Activated CD4-positive, alpha-beta T cell treated with anti-CD3 and anti-CD28 coated beads for 48 hours (primary cell): ENCODE measurements around the gene KIR2DL1.
"Not testable (repeated sequence)": the region's sequence is repeated elsewhere in the genome, so short reads cannot be mapped to it uniquely, and the experiment has no call there.

ENCODE experiments used
- DNase-seq: peaks from one replicate; pipeline ENCODE4 v3.0.0-alpha.2; 2020

Gene KIR2DL1

DNA sequence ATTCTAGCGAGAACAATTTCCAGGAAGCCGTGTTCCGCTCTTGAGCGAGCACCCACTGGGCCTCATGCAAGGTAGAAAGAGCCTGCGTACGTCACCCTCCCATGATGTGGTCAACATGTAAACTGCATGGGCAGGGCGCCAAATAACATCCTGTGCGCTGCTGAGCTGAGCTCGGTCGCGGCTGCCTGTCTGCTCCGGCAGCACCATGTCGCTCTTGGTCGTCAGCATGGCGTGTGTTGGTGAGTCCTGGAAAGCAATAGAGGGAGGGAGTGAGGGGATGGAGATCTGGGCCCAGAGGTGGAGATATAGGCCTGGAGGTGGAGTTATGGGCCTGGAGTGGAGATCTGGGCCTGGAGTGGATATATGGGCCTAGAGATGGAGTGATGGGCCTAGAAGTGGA is at the start of gene KIR2DL1:
TSS of gene KIR2DL1 (plus strand) at position 148 of the 400 bp plus-strand sequence. CDS start at position 206, 58 bp downstream.
- DNase-seq, result not testable (repeated sequence)

- DNase-seq, result no peak
Observed at GRCh38 chr19:54724142-54724541, 45.5 kb upstream of the KIR2DL1 start, which contains the start of gene KIR3DL3. TSS of gene KIR3DL3 (plus strand) at chr19:54724442. CDS start at chr19:54724497, 55 bp downstream.

DNA sequence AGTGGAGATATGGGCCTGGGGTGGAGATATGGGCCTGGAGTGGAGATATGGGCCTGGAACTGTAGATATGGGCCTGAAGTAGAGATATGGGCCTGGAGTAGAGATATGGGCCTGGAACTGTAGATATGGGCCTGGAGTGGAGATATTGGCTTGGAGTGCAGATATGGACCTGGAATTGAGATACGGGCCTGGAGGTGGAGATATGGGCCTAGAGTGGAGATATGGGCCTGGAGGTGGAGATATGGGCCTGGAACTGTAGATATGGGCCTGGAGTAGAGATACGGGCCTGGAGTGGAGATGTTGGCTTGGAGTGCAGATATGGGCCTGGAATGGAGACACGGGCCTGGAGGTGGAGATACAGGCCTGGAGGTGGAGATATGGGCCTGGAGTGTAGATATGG is 44.9 kb upstream of the KIR2DL1 start:
- no peak for DNase-seq

GRCh38 chr19:54725321-54725720 is 44.3 kb upstream of the KIR2DL1 start:
- DNase-seq, result no peak

DNA sequence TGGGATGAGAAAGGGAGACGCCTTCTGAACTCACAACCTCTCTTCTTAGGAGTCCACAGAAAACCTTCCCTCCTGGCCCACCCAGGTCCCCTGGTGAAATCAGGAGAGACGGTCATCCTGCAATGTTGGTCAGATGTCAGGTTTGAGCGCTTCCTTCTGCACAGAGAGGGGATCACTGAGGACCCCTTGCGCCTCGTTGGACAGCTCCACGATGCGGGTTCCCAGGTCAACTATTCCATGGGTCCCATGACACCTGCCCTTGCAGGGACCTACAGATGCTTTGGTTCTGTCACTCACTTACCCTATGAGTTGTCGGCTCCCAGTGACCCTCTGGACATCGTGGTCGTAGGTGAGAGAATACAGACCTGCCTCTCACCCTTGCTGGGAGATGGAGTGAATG is 42.0 kb upstream of the KIR2DL1 start:
- no peak for DNase-seq

- DNase-seq, result no peak
Observed at GRCh38 chr19:54728167-54728566, 41.4 kb upstream of the KIR2DL1 start.

DNA sequence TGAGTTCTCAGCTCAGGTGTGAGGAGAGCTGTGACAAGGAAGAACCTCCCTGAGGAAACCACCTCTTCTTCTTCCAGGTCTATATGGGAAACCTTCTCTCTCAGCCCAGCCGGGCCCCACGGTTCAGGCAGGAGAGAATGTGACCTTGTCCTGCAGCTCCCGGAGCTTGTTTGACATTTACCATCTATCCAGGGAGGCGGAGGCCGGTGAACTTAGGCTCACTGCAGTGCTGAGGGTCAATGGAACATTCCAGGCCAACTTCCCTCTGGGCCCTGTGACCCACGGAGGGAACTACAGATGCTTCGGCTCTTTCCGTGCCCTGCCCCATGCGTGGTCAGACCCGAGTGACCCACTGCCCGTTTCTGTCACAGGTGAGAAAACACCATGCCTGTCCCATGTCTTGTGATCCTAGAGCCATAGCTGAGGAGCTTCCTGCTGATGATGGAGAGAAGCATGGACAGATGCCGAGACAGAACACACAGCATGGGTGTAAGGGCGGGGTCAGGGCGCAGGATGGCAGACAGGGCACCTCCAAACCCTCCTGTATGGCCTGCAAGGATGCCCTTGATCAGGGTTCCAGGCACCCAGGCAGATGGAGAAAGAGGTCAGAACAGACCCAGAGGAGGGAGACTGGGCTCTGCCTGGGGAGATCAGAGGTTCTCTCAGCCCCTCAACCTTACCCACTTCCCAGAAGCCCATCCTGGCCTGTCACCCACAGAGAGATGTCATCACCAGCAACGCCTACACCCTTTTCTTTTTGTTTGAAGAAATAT is 40.0 kb upstream of the KIR2DL1 start:
- no peak for DNase-seq

- DNase-seq, result no peak
Observed at GRCh38 chr19:54731191-54731590, 38.4 kb upstream of the KIR2DL1 start.

GRCh38 chr19:54738306-54738705 is 31.3 kb upstream of the KIR2DL1 start, which contains the start of gene KIR2DL3:
TSS of gene KIR2DL3 (plus strand) at chr19:54738513. CDS start at chr19:54738546, 33 bp downstream.
- DNase-seq, result not testable (repeated sequence)

- DNase-seq, result no peak
Observed at GRCh38 chr19:54738715-54739114, 30.9 kb upstream of the KIR2DL1 start.

DNA sequence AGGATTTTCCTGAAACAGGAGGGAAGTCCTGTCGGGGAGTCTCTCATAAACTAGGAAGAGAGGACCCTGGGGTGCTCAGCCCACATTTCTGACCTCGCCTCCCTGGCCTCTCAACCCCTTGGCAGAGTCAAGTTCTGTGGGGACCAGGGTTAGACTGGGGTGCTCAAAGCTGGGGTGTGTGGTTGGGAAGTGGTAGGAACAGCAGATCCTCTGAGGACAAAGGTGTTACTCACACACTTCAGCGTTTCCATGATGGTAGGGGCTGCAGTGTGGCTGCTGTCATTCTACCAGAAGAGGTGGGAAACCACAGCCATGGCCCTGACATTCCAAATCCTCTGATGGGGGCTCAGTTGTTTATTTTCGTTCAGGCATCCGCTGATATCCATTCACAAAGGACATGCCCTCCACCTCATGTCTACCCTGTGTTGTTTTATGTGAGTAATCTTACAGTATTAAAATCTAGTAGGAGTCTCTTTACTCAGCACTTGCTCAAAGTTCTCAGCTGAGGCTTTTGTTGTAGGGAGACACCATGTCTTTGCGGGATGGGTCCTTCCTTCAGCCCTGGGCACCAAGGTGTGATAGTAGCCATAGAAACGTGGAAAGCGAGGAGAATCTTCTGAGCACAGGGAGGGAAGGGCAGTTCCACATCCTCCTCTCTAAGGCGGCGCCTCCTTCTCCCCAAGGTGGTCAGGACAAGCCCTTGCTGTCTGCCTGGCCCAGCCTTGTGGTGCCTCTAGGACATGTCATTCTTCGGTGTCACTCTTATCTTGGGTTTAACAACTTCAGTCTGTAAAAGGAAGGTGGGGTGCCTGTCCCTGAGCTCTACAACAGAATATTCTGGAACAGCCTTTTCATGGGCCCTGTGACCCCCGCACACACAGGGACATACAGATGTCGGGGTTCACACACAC is 29.8 kb upstream of the KIR2DL1 start:
- DNase-seq, result no peak

GRCh38 chr19:54741950-54742349 is 27.6 kb upstream of the KIR2DL1 start:
- not testable (repeated sequence) for DNase-seq

GRCh38 chr19:54744080-54744479 is 25.5 kb upstream of the KIR2DL1 start:
- not testable (repeated sequence) for DNase-seq

- DNase-seq, result not testable (repeated sequence)
Observed at GRCh38 chr19:54747614-54748322, 21.8 kb upstream of the KIR2DL1 start.

- not testable (repeated sequence) for DNase-seq
Observed at GRCh38 chr19:54750276-54750675, 19.3 kb upstream of the KIR2DL1 start.

GRCh38 chr19:54756204-54757110 is 13.1 kb upstream of the KIR2DL1 start:
- DNase-seq, result not testable (repeated sequence)

DNA sequence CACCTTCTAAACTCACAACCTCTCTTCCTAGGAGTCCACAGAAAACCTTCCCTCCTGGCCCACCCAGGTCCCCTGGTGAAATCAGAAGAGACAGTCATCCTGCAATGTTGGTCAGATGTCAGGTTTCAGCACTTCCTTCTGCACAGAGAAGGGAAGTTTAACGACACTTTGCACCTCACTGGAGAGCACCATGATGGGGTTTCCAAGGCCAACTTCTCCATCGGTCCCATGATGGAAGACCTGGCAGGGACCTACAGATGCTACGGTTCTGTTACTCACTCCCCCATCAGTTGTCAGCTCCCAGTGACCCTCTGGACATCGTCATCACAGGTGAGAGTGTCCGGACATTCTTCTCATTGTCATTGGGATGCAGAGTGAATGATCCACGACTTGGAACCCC is 11.0 kb upstream of the KIR2DL1 start:
- not testable (repeated sequence) for DNase-seq

DNA sequence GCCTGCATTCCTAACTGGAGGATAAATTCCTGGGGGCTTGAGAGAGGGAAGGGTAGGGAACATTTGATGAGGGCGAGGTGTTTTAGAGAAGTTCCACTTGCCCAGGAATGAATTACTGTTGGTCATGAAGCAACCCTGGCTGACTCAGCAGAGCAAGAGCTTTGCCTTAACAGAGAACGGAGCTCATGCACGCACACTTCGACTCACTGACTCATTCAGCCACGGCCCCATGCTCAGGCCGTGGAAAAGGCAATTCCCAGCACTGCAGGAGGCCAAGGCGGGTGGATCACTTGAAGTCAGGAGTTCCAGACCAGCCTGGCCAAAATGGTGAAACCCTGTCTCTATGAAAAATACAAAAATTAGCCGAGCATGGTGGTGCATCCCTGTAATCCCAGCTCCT is 5.4 kb upstream of the KIR2DL1 start:
- not testable (repeated sequence) for DNase-seq

- not testable (repeated sequence) for DNase-seq
Observed at GRCh38 chr19:54766464-54766863, 3.1 kb upstream of the KIR2DL1 start.

- DNase-seq, result not testable (repeated sequence)
Observed at GRCh38 chr19:54770511-54770910, 918 bp downstream of the KIR2DL1 start.
